SK-N-SH (cell line): ENCODE data around the gene TRIM46. TPM values are rescaled to one million over a fixed set of nuclear protein-coding genes. Genes with fewer than 3 reads are reported as not detected.

Source experiments
- CTCF ChIA-PET: fragments of 300-600, 350-600 bp; formaldehyde crosslinking; extraction: SDS; loops from one replicate; lab custom pipeline; 2021; lab: Yijun Ruan, JAX
- POLR2A ChIA-PET: fragments of 350-600 bp; sonication (Branson Sonifier 250); formaldehyde crosslinking; extraction: SDS; loops from one replicate; lab custom pipeline; 2020; ENCODE audit warnings: antibody characterized with exemption, inconsistent platforms; lab: Yijun Ruan, JAX
- DNase-seq: peaks from one replicate; pipeline ENCODE4 v3.0.0; 2012
- H2AFZ ChIP-seq: fragments of 200-600 bp; sonication (generic); 2 replicates; pipeline ENCODE4 v1.8.1; 2016; ENCODE audit warnings: antibody characterized with exemption, mild to moderate bottlenecking, low read depth
- H3F3A ChIP-seq: fragments of 200-600 bp; sonication (generic); replicated peaks from 2 replicates; pipeline ENCODE3; 2016; ENCODE audit warnings: antibody characterized with exemption, mild to moderate bottlenecking; ENCODE audit not compliant: insufficient read depth
- H3K27ac ChIP-seq, 2 experiments: fragments of 200-500 bp in 1 of 2; fragments of 200-600 bp in 1 of 2; sonication (Bioruptor generic) in 1 of 2; sonication (generic), shearing (Covaris generic) in 1 of 2; 2 replicates each; pipeline versions ENCODE4 v1.5.1 to v1.6.1; 2014 to 2016; ENCODE audit warnings: low read depth in 2 of 2, inconsistent platforms in 1 of 2, low read length in 1 of 2, mild to moderate bottlenecking in 1 of 2, mixed read lengths in 1 of 2
- H3K27me3 ChIP-seq: fragments of 200-600 bp; sonication (generic), shearing (Covaris generic); 2 replicates; pipeline ENCODE4 v1.6.1; 2016; ENCODE audit warnings: mixed run types; ENCODE audit not compliant: insufficient read depth
- H3K36me3 ChIP-seq, 2 experiments: fragments of 200-500 bp in 1 of 2; fragments of 200-600 bp in 1 of 2; sonication (Bioruptor generic) in 1 of 2; sonication (generic) in 1 of 2; replicated peaks in 1 of 2; 2 replicates each; pipeline versions ENCODE3 to v1.5.1; 2014 to 2016; ENCODE audit warnings: low read length in 1 of 2, mild to moderate bottlenecking in 1 of 2; ENCODE audit not compliant: insufficient read depth in 2 of 2, control insufficient read depth in 1 of 2
- H3K4me1 ChIP-seq, 2 experiments: fragments of 200-500 bp in 1 of 2; fragments of 200-600 bp in 1 of 2; sonication (Bioruptor generic) in 1 of 2; sonication (generic), shearing (Covaris generic) in 1 of 2; 2 replicates each; pipeline versions ENCODE4 v1.5.1 to v1.6.1; 2014 to 2016; ENCODE audit warnings: low read depth in 1 of 2, low read length in 1 of 2, mixed run types in 1 of 2; ENCODE audit not compliant: insufficient read depth in 2 of 2, control insufficient read depth in 1 of 2
- H3K4me2 ChIP-seq: fragments of 200-600 bp; sonication (generic), shearing (Covaris generic); 2 replicates; pipeline ENCODE4 v1.6.1; 2017; ENCODE audit warnings: mixed run types
- H3K4me3 ChIP-seq, 2 experiments: fragments of 200-500 bp in 1 of 2; fragments of 200-600 bp in 1 of 2; sonication (Bioruptor generic) in 1 of 2; sonication (generic), shearing (Covaris generic) in 1 of 2; 2 replicates each; pipeline versions ENCODE4 v1.5.1 to v1.8.1; 2014 to 2016; ENCODE audit warnings: low read depth in 2 of 2, inconsistent platforms in 1 of 2, low read length in 1 of 2, mild to moderate bottlenecking in 1 of 2, mixed read lengths in 1 of 2, moderate library complexity in 1 of 2
- H3K79me2 ChIP-seq: fragments of 200-600 bp; sonication (generic); 2 replicates; pipeline ENCODE4 v1.8.1; 2017; ENCODE audit warnings: mild to moderate bottlenecking; ENCODE audit not compliant: insufficient read depth
- H3K9ac ChIP-seq: fragments of 200-600 bp; sonication (generic); 2 replicates; pipeline ENCODE4 v1.6.1; 2017; ENCODE audit warnings: mixed run types
- H3K9me2 ChIP-seq: fragments of 200-600 bp; sonication (generic); 2 replicates; pipeline ENCODE4 v1.6.1; 2017; ENCODE audit warnings: mixed run types
- H3K9me3 ChIP-seq: fragments of 200-600 bp; sonication (generic); 2 replicates; pipeline ENCODE4 v1.6.1; 2017; ENCODE audit warnings: mixed run types, mild to moderate bottlenecking, moderate library complexity
- H4K20me1 ChIP-seq: fragments of 200-600 bp; sonication (generic); 2 replicates; pipeline ENCODE4 v1.6.1; 2017; ENCODE audit warnings: mild to moderate bottlenecking, mixed run types; ENCODE audit not compliant: insufficient read depth
- CHD2 ChIP-seq: fragments of 150-350 bp; IDR thresholded peaks from 2 replicates; pipeline ENCODE4 v1.6.1; 2018; ENCODE audit warnings: low read length; ENCODE audit not compliant: partially characterized antibody
- CTCF ChIP-seq: fragments of 200-600 bp; sonication (generic); IDR thresholded peaks from 2 replicates; pipeline ENCODE4 v1.6.1; 2017; ENCODE audit warnings: antibody characterized with exemption, mild to moderate bottlenecking, moderate library complexity
- GABPA ChIP-seq: IDR thresholded peaks from 2 replicates; pipeline ENCODE4 v1.4.0; 2012; ENCODE audit warnings: low read depth, mild to moderate bottlenecking
- GATA2 ChIP-seq: sonication (generic); formaldehyde crosslinking; IDR thresholded peaks from 2 replicates; pipeline ENCODE4 v1.5.0; 2020; ENCODE audit warnings: mild to moderate bottlenecking, missing genetic modification reagents
- IRF3 ChIP-seq: fragments of 150-350 bp; IDR thresholded peaks from 2 replicates; pipeline ENCODE4 v1.6.1; 2016; ENCODE audit warnings: mild to moderate bottlenecking, low read depth, low read length
- JUND ChIP-seq: IDR thresholded peaks from 2 replicates; pipeline ENCODE4 v1.4.0; 2012
- MXI1 ChIP-seq: IDR thresholded peaks from 2 replicates; pipeline ENCODE4 v1.6.1; 2012; ENCODE audit warnings: mild to moderate bottlenecking, low read depth, low read length, improper control_type of control experiment
- NRF1 ChIP-seq: IDR thresholded peaks from 2 replicates; pipeline ENCODE4 v1.6.1; 2012; ENCODE audit warnings: low read depth, mild to moderate bottlenecking, low read length
- PBX3 ChIP-seq: IDR thresholded peaks from 2 replicates; pipeline ENCODE4; 2012
- RAD21 ChIP-seq: IDR thresholded peaks from 2 replicates; pipeline ENCODE4 v1.6.1; 2012; ENCODE audit warnings: mild to moderate bottlenecking, low read length
- RCOR1 ChIP-seq: fragments of 150-350 bp; IDR thresholded peaks from 2 replicates; pipeline ENCODE4 v1.6.1; 2017; ENCODE audit warnings: antibody characterized with exemption, low read length
- RFX5 ChIP-seq: IDR thresholded peaks from 2 replicates; pipeline ENCODE4 v1.6.1; 2012; ENCODE audit warnings: mild to moderate bottlenecking, improper control_type of control experiment, low read length
- SMC3 ChIP-seq: IDR thresholded peaks from 2 replicates; pipeline ENCODE4 v1.6.1; 2012; ENCODE audit warnings: low read depth, low read length, improper control_type of control experiment
- TAF1 ChIP-seq: IDR thresholded peaks from 2 replicates; pipeline ENCODE4 v1.6.1; 2012; ENCODE audit warnings: low read depth, mild to moderate bottlenecking, low read length, moderate library complexity, borderline replicate concordance
- TCF12 ChIP-seq: IDR thresholded peaks from 2 replicates; pipeline ENCODE4 v1.4.0; 2012
- USF1 ChIP-seq: IDR thresholded peaks from 2 replicates; pipeline ENCODE4 v1.4.0; 2012; ENCODE audit warnings: low read depth, borderline replicate concordance
- USF2 ChIP-seq: fragments of 150-350 bp; IDR thresholded peaks from 2 replicates; pipeline ENCODE4 v1.6.1; 2017; ENCODE audit warnings: antibody characterized with exemption, low read length, low read depth, borderline replicate concordance
- ZBTB33 ChIP-seq: IDR thresholded peaks from 2 replicates; pipeline ENCODE4 v1.4.0; 2012; ENCODE audit warnings: low read depth, borderline replicate concordance
- WGBS: methylation state at CpG from one replicate; pipeline ENCODE4 v1.1.6; 2017; ENCODE audit warnings: low lambda C conversion rate; 5-methylcytosine and 5-hydroxymethylcytosine counted together
- polyA plus RNA-seq, 3 experiments: library from polyadenylated mRNA; depleted of rRNA; stranded (reverse); fragments of >200 nt; gene quantifications; 2 replicates each; pipeline ENCODE4 v1.2.3, GENCODE V29; 2012

TRIM46 gene
- polyA plus RNA-seq, 1 of the 3 experiments (the other 2 are of a cell fraction), result 12.7 TPM

GRCh38 chr1:155226910-155227260 is 53.2 kb downstream of the TRIM46 start (continued):
- TF ChIP-seq ZBTB33 (no peak), PBX3 (no peak), USF1 (no peak), SMC3 (no peak)

GRCh38 chr1:155227261-155228095 is 53.8 kb downstream of the TRIM46 start:
- H3K9me3 ChIP-seq, result no peaks in the 10 kb centered on the region
- no peaks in the 10 kb centered on the region for H3K36me3 ChIP-seq
- CTCF ChIA-PET, result interaction anchor here (0.6 to 4.1 kb wide), 22 partner anchors 12 to 719 kb away, joined by 3 to 48 read pairs (median 4); partner anchors contain the start of genes ENTREP3, KRTCAP2, MTX1 and THBS3
- peaks cover 34% of the 10 kb centered on the region for H3F3A ChIP-seq
- peak; percentile 97 for DNase-seq
- H4K20me1 ChIP-seq, result no peaks in the 10 kb centered on the region
- H2AFZ ChIP-seq, result peak overlapping the region; percentile 83
- peak overlapping the region; percentile 85 for H3K9ac ChIP-seq
- H3K4me2 ChIP-seq, result peak overlapping the region; percentile 91
- POLR2A ChIA-PET, result interaction anchor here (0.6 to 1.2 kb wide), 5 partner anchors 9 to 38 kb away, joined by 3 to 5 read pairs (median 3); partner anchors contain the start of gene THBS3
- H3K79me2 ChIP-seq, result peaks cover 28% of the 10 kb centered on the region
- H3K4me3 ChIP-seq, result peak overlapping the region; percentile 60 to 69
- WGBS, result 4% methylated on average over 26 of the region's 42 CpGs
- H3K27ac ChIP-seq, result peak overlapping the region; percentile 86 to 93
- H3K4me1 ChIP-seq, result peaks cover 12 to 14% of the 10 kb centered on the region in 2 experiments; a peak in 3 of 4 replicates
- no peaks in the 10 kb centered on the region for H3K27me3 ChIP-seq
- no peaks in the 10 kb centered on the region for H3K9me2 ChIP-seq
- TF ChIP-seq CTCF, result no peak
- peak; percentile 28; the same call in 1 of the 2 replicates for TF ChIP-seq USF1
- peak; percentile 70 for TF ChIP-seq IRF3
- TF ChIP-seq USF2, result no peak
- no peak for TF ChIP-seq GATA2 (CRISPR knock-in tag)
- TF ChIP-seq JUND, result no peak
- TF ChIP-seq RFX5, result no peak
- peak; percentile 94 for TF ChIP-seq NRF1
- TF ChIP-seq CHD2, result peak; percentile 88
- TF ChIP-seq MXI1, result no peak; the same call in none of the 2 replicates
- TF ChIP-seq TAF1, result peak; percentile 79
- no peak; the same call in 1 of the 2 replicates for TF ChIP-seq SMC3
- TF ChIP-seq GABPA, result 0 out of 2 replicates have a peak, but pooled peaks have one; percentile 18
- TF ChIP-seq RCOR1, result no peak; the same call in 1 of the 2 replicates
- no peak for TF ChIP-seq TCF12
- no peak for TF ChIP-seq RAD21
